OCI-LY1 (cell line): ENCODE measurements around the gene KRTAP19-1.

Experiments
- H2AFZ ChIP-seq: fragments of 200-600 bp; sonication (generic), shearing (Covaris generic); 2 replicates; pipeline ENCODE4 v1.6.0; 2014; ENCODE audit warnings: antibody characterized with exemption, mild to moderate bottlenecking, low read length
- H3F3A ChIP-seq: fragments of 200-600 bp; sonication (generic), shearing (Covaris generic); 2 replicates; pipeline ENCODE4 v1.6.0; 2014; ENCODE audit warnings: mild to moderate bottlenecking, antibody characterized with exemption, low read length, moderate library complexity; ENCODE audit not compliant: insufficient read depth
- H3K27ac ChIP-seq: fragments of 200-600 bp; sonication (generic); 2 replicates; pipeline ENCODE4 v1.5.1; 2014; ENCODE audit warnings: low read length, mixed run types, mild to moderate bottlenecking, low read depth; ENCODE audit not compliant: poor library complexity, severe bottlenecking
- H3K27me3 ChIP-seq: fragments of 200-600 bp; sonication (generic); 2 replicates; pipeline ENCODE4 v1.6.0; 2014; ENCODE audit warnings: antibody characterized with exemption, mild to moderate bottlenecking, low read length, moderate library complexity; ENCODE audit not compliant: insufficient read depth
- H3K36me3 ChIP-seq: fragments of 200-600 bp; sonication (generic); 2 replicates; pipeline ENCODE4 v1.6.1; 2014; ENCODE audit warnings: mild to moderate bottlenecking, antibody characterized with exemption, low read length, moderate library complexity, mixed read lengths; ENCODE audit not compliant: insufficient read depth
- H3K4me1 ChIP-seq: fragments of 200-600 bp; sonication (generic); 2 replicates; pipeline ENCODE4 v1.5.1; 2014; ENCODE audit warnings: mild to moderate bottlenecking, low read length, moderate library complexity; ENCODE audit not compliant: insufficient read depth, severe bottlenecking
- H3K4me2 ChIP-seq: fragments of 200-600 bp; sonication (generic), shearing (Covaris generic); 2 replicates; pipeline ENCODE4 v1.6.1; 2014; ENCODE audit warnings: low read length
- H3K4me3 ChIP-seq: fragments of 200-600 bp; sonication (generic); 2 replicates; pipeline ENCODE4 v1.5.1; 2014; ENCODE audit warnings: low read length, low read depth, mild to moderate bottlenecking, mixed read lengths; ENCODE audit not compliant: poor library complexity, severe bottlenecking
- H3K79me2 ChIP-seq: fragments of 200-600 bp; shearing (Covaris generic); 2 replicates; pipeline ENCODE4 v1.6.1; 2016; ENCODE audit warnings: mixed run types, low read length, mixed read lengths; ENCODE audit not compliant: insufficient read depth
- H3K9ac ChIP-seq: fragments of 200-600 bp; sonication (generic), shearing (Covaris generic); 2 replicates; pipeline ENCODE4 v1.6.1; 2014; ENCODE audit warnings: mild to moderate bottlenecking, low read length, mixed read lengths
- H3K9me2 ChIP-seq: fragments of 200-600 bp; sonication (generic), shearing (Covaris generic); 2 replicates; pipeline ENCODE4 v1.6.1; 2014; ENCODE audit warnings: low read depth, mild to moderate bottlenecking, low read length, mixed read lengths
- H3K9me3 ChIP-seq: fragments of 200-600 bp; shearing (Covaris generic); 2 replicates; pipeline ENCODE4 v1.6.1; 2014; ENCODE audit warnings: low read length, mixed read lengths
- H4K20me1 ChIP-seq: fragments of 200-600 bp; sonication (generic), shearing (Covaris generic); 2 replicates; pipeline ENCODE4 v1.6.0; 2016; ENCODE audit warnings: mild to moderate bottlenecking, low read length; ENCODE audit not compliant: insufficient read depth
- CTCF ChIP-seq: fragments of 200-600 bp; sonication (generic), shearing (Covaris generic); IDR thresholded peaks from 2 replicates; pipeline ENCODE4 v1.5.1; 2017; ENCODE audit warnings: mild to moderate bottlenecking, antibody characterized with exemption, low read length, moderate library complexity, mixed read lengths
- EZH2 ChIP-seq: fragments of 200-600 bp; sonication (generic), shearing (Covaris generic); IDR thresholded peaks from 2 replicates; pipeline ENCODE4 v1.8.0; 2017; ENCODE audit warnings: borderline replicate concordance, mixed run types, mild to moderate bottlenecking, antibody characterized with exemption, low read length, moderate library complexity, mixed read lengths

KRTAP19-1 gene

GRCh38 chr21:30482130-30482529 lies 2.0 kb upstream of the KRTAP19-1 start:
- H3K36me3 ChIP-seq, result no peaks in the 10 kb centered on the region
- H3K9ac ChIP-seq, result no peak overlapping the region
- no peaks in the 10 kb centered on the region for H3K4me1 ChIP-seq
- no peaks in the 10 kb centered on the region for H3F3A ChIP-seq
- H3K9me2 ChIP-seq, result no peaks in the 10 kb centered on the region
- no peak overlapping the region for H3K27ac ChIP-seq
- H3K4me3 ChIP-seq, result no peak overlapping the region
- H4K20me1 ChIP-seq, result no peaks in the 10 kb centered on the region
- no peak overlapping the region for H2AFZ ChIP-seq
- H3K9me3 ChIP-seq, result no peaks in the 10 kb centered on the region
- H3K27me3 ChIP-seq, result no peaks in the 10 kb centered on the region
- TF ChIP-seq CTCF (no peak), EZH2 (no peak)
- H3K79me2 ChIP-seq, result no peaks in the 10 kb centered on the region
- no peak overlapping the region for H3K4me2 ChIP-seq

- no peaks in the 10 kb centered on the region for H3K4me1 ChIP-seq
- no peaks in the 10 kb centered on the region for H3K79me2 ChIP-seq
- no peaks in the 10 kb centered on the region for H3K27me3 ChIP-seq
- H2AFZ ChIP-seq, result no peak overlapping the region
- no peaks in the 10 kb centered on the region for H3K9me2 ChIP-seq
- H3K27ac ChIP-seq, result no peak overlapping the region
- no peaks in the 10 kb centered on the region for H3F3A ChIP-seq
- no peak overlapping the region for H3K9ac ChIP-seq
- H4K20me1 ChIP-seq, result no peaks in the 10 kb centered on the region
- H3K36me3 ChIP-seq, result no peaks in the 10 kb centered on the region
- no peaks in the 10 kb centered on the region for H3K9me3 ChIP-seq
- H3K4me3 ChIP-seq, result no peak overlapping the region
- H3K4me2 ChIP-seq, result no peak overlapping the region
- TF ChIP-seq EZH2 (no peak), CTCF (no peak)
Observed at GRCh38 chr21:30479259-30479658, 908 bp downstream of the KRTAP19-1 start.

GRCh38 chr21:30478004-30478403 lies 2.2 kb downstream of the KRTAP19-1 start:
- no peak overlapping the region for H3K27ac ChIP-seq
- no peak overlapping the region for H3K4me2 ChIP-seq
- no peaks in the 10 kb centered on the region for H4K20me1 ChIP-seq
- no peaks in the 10 kb centered on the region for H3K36me3 ChIP-seq
- H3K4me3 ChIP-seq, result no peak overlapping the region
- no peaks in the 10 kb centered on the region for H3K79me2 ChIP-seq
- H2AFZ ChIP-seq, result no peak overlapping the region
- H3K4me1 ChIP-seq, result no peaks in the 10 kb centered on the region
- H3K9ac ChIP-seq, result no peak overlapping the region
- no peaks in the 10 kb centered on the region for H3K9me3 ChIP-seq
- no peak for TF ChIP-seq CTCF
- no peak for TF ChIP-seq EZH2
- no peaks in the 10 kb centered on the region for H3F3A ChIP-seq
- no peaks in the 10 kb centered on the region for H3K27me3 ChIP-seq
- H3K9me2 ChIP-seq, result no peaks in the 10 kb centered on the region
